Fibroblast of lung (primary cell): ENCODE results near the gene GRAMD1A. TPM values are rescaled to one million over a fixed set of nuclear protein-coding genes. Genes with fewer than 3 reads are reported as not detected.

Experiments
- DNase-seq, 2 donors: peaks; one replicate each; pipeline versions ENCODE4 v3.0.0 to v3.0.0-alpha.2; 2010; ENCODE audit warnings: low read depth in 2 of 2
- H2AFZ ChIP-seq: 2 replicates; pipeline ENCODE4 v1.5.1; 2012; ENCODE audit warnings: low read length, control low read depth, inconsistent platforms
- H3K27ac ChIP-seq: 2 replicates; pipeline ENCODE4 v1.5.1; 2011; ENCODE audit warnings: low read length, control low read depth; ENCODE audit not compliant: insufficient read depth
- H3K27me3 ChIP-seq: 2 replicates; pipeline ENCODE4 v1.5.1; 2011; ENCODE audit warnings: mild to moderate bottlenecking, low read length; ENCODE audit not compliant: control insufficient read depth, insufficient read depth
- H3K36me3 ChIP-seq: 2 replicates; pipeline ENCODE4 v1.5.1; 2011; ENCODE audit warnings: low read length; ENCODE audit not compliant: control insufficient read depth, insufficient read depth
- H3K4me1 ChIP-seq: 2 replicates; pipeline ENCODE4 v1.5.1; 2011; ENCODE audit warnings: low read length; ENCODE audit not compliant: control insufficient read depth, insufficient read depth; ENCODE audit errors: extremely low read depth
- H3K4me2 ChIP-seq: 2 replicates; pipeline ENCODE4 v1.5.1; 2011; ENCODE audit warnings: low read length, control low read depth; ENCODE audit not compliant: insufficient read depth; ENCODE audit errors: extremely low read depth
- H3K4me3 ChIP-seq, 4 experiments: fragments of 200-600 bp in 1 of 4; sonication (generic) in 1 of 4; replicated peaks in 1 of 4; 2 replicates each; pipeline ENCODE4 v1.5.1; 2011 to 2016; ENCODE audit warnings: low read length in 4 of 4, low read depth in 3 of 4, mild to moderate bottlenecking in 3 of 4, control low read depth in 2 of 4, inconsistent platforms in 1 of 4, mixed read lengths in 1 of 4; ENCODE audit not compliant: insufficient read depth in 1 of 4; ENCODE audit errors: control extremely low read depth in 1 of 4
- H3K79me2 ChIP-seq: 2 replicates; pipeline ENCODE4 v1.5.1; 2012; ENCODE audit warnings: mild to moderate bottlenecking, low read length, inconsistent platforms; ENCODE audit not compliant: control insufficient read depth, insufficient read depth
- H3K9ac ChIP-seq: 2 replicates; pipeline ENCODE4 v1.5.1; 2011; ENCODE audit warnings: mild to moderate bottlenecking, low read length, control low read depth; ENCODE audit not compliant: insufficient read depth
- H3K9me3 ChIP-seq: 2 replicates; pipeline ENCODE4 v1.5.1; 2012; ENCODE audit warnings: low read depth, low read length; ENCODE audit not compliant: control insufficient read depth, insufficient read depth
- H4K20me1 ChIP-seq: 2 replicates; pipeline ENCODE4 v1.5.1; 2011; ENCODE audit warnings: low read length; ENCODE audit not compliant: control insufficient read depth, insufficient read depth; ENCODE audit errors: extremely low read depth
- CTCF ChIP-seq, 2 donors: IDR thresholded peaks in 1 of 2; conservative IDR thresholded peaks in 1 of 2; 1 replicate in 1 of 2; 2 replicates in 1 of 2; pipeline ENCODE4 v1.5.1; 2011 to 2012; ENCODE audit warnings: low read length in 2 of 2, control low read depth in 1 of 2, inconsistent platforms in 1 of 2, low read depth in 1 of 2, mild to moderate bottlenecking in 1 of 2
- EZH2 ChIP-seq: IDR thresholded peaks from 2 replicates; pipeline ENCODE4 v1.5.1; 2012; ENCODE audit warnings: low read length, control low read depth, mild to moderate bottlenecking; ENCODE audit errors: missing control alignments
- polyA plus RNA-seq, 2 donors: library from polyadenylated mRNA; depleted of rRNA in 1 of 2; stranded (reverse) in 1 of 2; unstranded in 1 of 2; fragments of >200 nt; gene quantifications; 2 replicates each; pipeline ENCODE4 v1.2.1, GENCODE V29; 2011 to 2012; ENCODE audit warnings: missing spikeins in 1 of 2
- total RNA-seq: library from RNA; depleted of rRNA; stranded (reverse); fragments of >200 nt; gene quantifications from 2 replicates; pipeline ENCODE4 v1.2.1, GENCODE V29; 2014

GRAMD1A gene
- total and polyA plus RNA-seq, 2 donors (not counting 1 experiment from before 2014, with no cell fraction given), result 21.4 to 24.4 TPM

- Histone ChIP-seq H3K9me3 (no peaks in the 10 kb centered on the region), H3K4me3 (no peak overlapping the region), H4K20me1 (no peaks in the 10 kb centered on the region), H3K4me1 (no peaks in the 10 kb centered on the region), H3K4me2 (no peak overlapping the region), H3K27ac (no peak overlapping the region), H3K9ac (no peak overlapping the region), H2AFZ (no peak overlapping the region), H3K36me3 (no peaks in the 10 kb centered on the region), H3K79me2 (no peaks in the 10 kb centered on the region), H3K27me3 (peaks cover 6% of the 10 kb centered on the region)
- TF ChIP-seq EZH2 (no peak), CTCF (conservative IDR thresholded peaks at IDR 0.05 in 1 of 2, IDR thresholded peaks at IDR 0.05 in 1 of 2; ENCODE audit: low read depth in 1 of 2, low read length in 2 of 2) (no peak)
- no peak for DNase-seq
Measured at GRCh38 chr19:35058370-35058769, 58.2 kb downstream of the GRAMD1A start.

- no peaks in the 10 kb centered on the region for H3K9me3 ChIP-seq
- H3K79me2 ChIP-seq, result no peaks in the 10 kb centered on the region
- TF ChIP-seq CTCF (conservative IDR thresholded peaks at IDR 0.05 in 1 of 2, IDR thresholded peaks at IDR 0.05 in 1 of 2; ENCODE audit: low read depth in 1 of 2, low read length in 2 of 2) (no peak), EZH2 (no peak)
- no peaks in the 10 kb centered on the region for H4K20me1 ChIP-seq
- no peak overlapping the region for H3K27ac ChIP-seq
- no peak overlapping the region for H3K9ac ChIP-seq
- no peaks in the 10 kb centered on the region for H3K4me1 ChIP-seq
- H3K27me3 ChIP-seq, result peaks cover 6% of the 10 kb centered on the region
- H3K4me3 ChIP-seq, result no peak overlapping the region
- no peak for DNase-seq
- H3K36me3 ChIP-seq, result no peaks in the 10 kb centered on the region
- H3K4me2 ChIP-seq, result no peak overlapping the region
- no peak overlapping the region for H2AFZ ChIP-seq
Measured at GRCh38 chr19:35059006-35059798, 59.1 kb downstream of the GRAMD1A start.

- TF ChIP-seq EZH2 (no peak), CTCF (conservative IDR thresholded peaks at IDR 0.05 in 1 of 2, IDR thresholded peaks at IDR 0.05 in 1 of 2; ENCODE audit: low read depth in 1 of 2, low read length in 2 of 2) (no peak)
- H3K36me3 ChIP-seq, result no peaks in the 10 kb centered on the region
- H3K9ac ChIP-seq, result no peak overlapping the region
- H3K4me1 ChIP-seq, result no peaks in the 10 kb centered on the region
- no peaks in the 10 kb centered on the region for H3K9me3 ChIP-seq
- peaks cover 6% of the 10 kb centered on the region for H3K27me3 ChIP-seq
- no peak overlapping the region for H3K4me3 ChIP-seq
- no peak overlapping the region for H2AFZ ChIP-seq
- no peak overlapping the region for H3K4me2 ChIP-seq
- no peak overlapping the region for H3K27ac ChIP-seq
- H4K20me1 ChIP-seq, result no peaks in the 10 kb centered on the region
- no peaks in the 10 kb centered on the region for H3K79me2 ChIP-seq
- no peak for DNase-seq
Measured at GRCh38 chr19:35059799-35060091, 59.6 kb downstream of the GRAMD1A start.
